HEK293 (cell line): ENCODE results near the gene C21orf58.

Source experiments
- GFI1B ChIP-seq: fragments of 450-650 bp; formaldehyde crosslinking; IDR thresholded peaks from 2 replicates; pipeline ENCODE4 v1.5.1; 2016; ENCODE audit warnings: missing biosample characterization, missing genetic modification characterization
- GLI2 ChIP-seq: fragments of 450-650 bp; formaldehyde crosslinking; IDR thresholded peaks from 2 replicates; pipeline ENCODE4; 2017; ENCODE audit warnings: missing biosample characterization, missing genetic modification characterization, low read depth, borderline replicate concordance
- GLI4 ChIP-seq: fragments of 450-650 bp; formaldehyde crosslinking; IDR thresholded peaks from 2 replicates; pipeline ENCODE4 v1.5.1; 2016; ENCODE audit warnings: missing biosample characterization, missing genetic modification characterization
- HOXD13 ChIP-seq: sonication (generic); formaldehyde crosslinking; IDR thresholded peaks from 2 replicates; pipeline ENCODE4 v1.8.0; 2022; ENCODE audit warnings: missing genetic modification reagents, borderline replicate concordance
- PRDM1 ChIP-seq: fragments of 450-650 bp; formaldehyde crosslinking; IDR thresholded peaks from 2 replicates; pipeline ENCODE4; 2016; ENCODE audit warnings: missing biosample characterization, missing genetic modification characterization
- SETDB1 ChIP-seq: IDR thresholded peaks from one replicate; pipeline ENCODE4 v1.6.1; 2017; ENCODE audit warnings: mild to moderate bottlenecking, low read length, moderate library complexity, mixed read lengths; ENCODE audit not compliant: insufficient read length
- SP3 ChIP-seq: fragments of 450-650 bp; formaldehyde crosslinking; IDR thresholded peaks from 2 replicates; pipeline ENCODE4 v1.5.1; 2016; ENCODE audit warnings: missing biosample characterization, missing genetic modification characterization
- YY1 ChIP-seq: fragments of 450-650 bp; formaldehyde crosslinking; IDR thresholded peaks from 2 replicates; pipeline ENCODE4 v1.5.1; 2018; ENCODE audit warnings: missing biosample characterization, missing genetic modification characterization
- ZBTB48 ChIP-seq: fragments of 450-650 bp; formaldehyde crosslinking; IDR thresholded peaks from 2 replicates; pipeline ENCODE4 v1.5.1; 2016; ENCODE audit warnings: missing biosample characterization, missing genetic modification characterization
- ZFHX2 ChIP-seq: fragments of 450-650 bp; formaldehyde crosslinking; conservative IDR thresholded peaks from 2 replicates; pipeline ENCODE4 v1.5.1; 2016; ENCODE audit warnings: missing biosample characterization, missing genetic modification characterization
- ZFP41 ChIP-seq: fragments of 450-650 bp; formaldehyde crosslinking; IDR thresholded peaks from 2 replicates; pipeline ENCODE4 v1.5.1; 2016; ENCODE audit warnings: missing biosample characterization, missing genetic modification characterization, borderline replicate concordance
- ZNF112 ChIP-seq: fragments of 450-650 bp; formaldehyde crosslinking; IDR thresholded peaks from 2 replicates; pipeline ENCODE4 v1.5.0; 2017; ENCODE audit warnings: missing biosample characterization, missing genetic modification characterization
- ZNF132 ChIP-seq: fragments of 450-650 bp; formaldehyde crosslinking; IDR thresholded peaks from 2 replicates; pipeline ENCODE4 v1.5.1; 2017; ENCODE audit warnings: missing biosample characterization, missing genetic modification characterization, borderline replicate concordance
- ZNF138 ChIP-seq: fragments of 450-650 bp; formaldehyde crosslinking; IDR thresholded peaks from 2 replicates; pipeline ENCODE4 v1.5.1; 2016; ENCODE audit warnings: missing biosample characterization, missing genetic modification characterization, borderline replicate concordance
- ZNF146 ChIP-seq: fragments of 450-650 bp; formaldehyde crosslinking; IDR thresholded peaks from 2 replicates; pipeline ENCODE4 v1.5.1; 2016; ENCODE audit warnings: missing biosample characterization, missing genetic modification characterization
- ZNF155 ChIP-seq: fragments of 450-650 bp; formaldehyde crosslinking; IDR thresholded peaks from 2 replicates; pipeline ENCODE4 v1.5.1; 2016; ENCODE audit warnings: missing biosample characterization, missing genetic modification characterization
- ZNF16 ChIP-seq: fragments of 450-650 bp; formaldehyde crosslinking; IDR thresholded peaks from 2 replicates; pipeline ENCODE4 v1.5.1; 2016; ENCODE audit warnings: low read depth, missing biosample characterization, missing genetic modification characterization
- ZNF174 ChIP-seq: fragments of 450-650 bp; formaldehyde crosslinking; IDR thresholded peaks from 2 replicates; pipeline ENCODE4 v1.5.0; 2017; ENCODE audit warnings: missing biosample characterization, mild to moderate bottlenecking, missing genetic modification characterization
- ZNF184 ChIP-seq: fragments of 450-650 bp; IDR thresholded peaks from 2 replicates; pipeline ENCODE4 v1.5.1; 2018; ENCODE audit warnings: missing biosample characterization, mild to moderate bottlenecking, missing genetic modification characterization
- ZNF202 ChIP-seq: fragments of 450-650 bp; formaldehyde crosslinking; IDR thresholded peaks from 2 replicates; pipeline ENCODE4 v1.5.1; 2016; ENCODE audit warnings: missing biosample characterization, missing genetic modification characterization, borderline replicate concordance
- ZNF221 ChIP-seq: fragments of 450-650 bp; formaldehyde crosslinking; IDR thresholded peaks from 2 replicates; pipeline ENCODE4 v1.5.1; 2017; ENCODE audit warnings: missing biosample characterization, missing genetic modification characterization, borderline replicate concordance
- ZNF24 ChIP-seq: fragments of 450-650 bp; formaldehyde crosslinking; IDR thresholded peaks from 2 replicates; pipeline ENCODE4 v1.5.1; 2016; ENCODE audit warnings: missing biosample characterization, missing genetic modification characterization
- ZNF335 ChIP-seq: fragments of 450-650 bp; formaldehyde crosslinking; conservative IDR thresholded peaks from 2 replicates; pipeline ENCODE4 v1.5.1; 2016; ENCODE audit warnings: missing biosample characterization, missing genetic modification characterization
- ZNF366 ChIP-seq: fragments of 450-650 bp; formaldehyde crosslinking; conservative IDR thresholded peaks from 2 replicates; pipeline ENCODE4 v1.5.1; 2016; ENCODE audit warnings: missing biosample characterization, missing genetic modification characterization
- ZNF391 ChIP-seq: fragments of 450-650 bp; formaldehyde crosslinking; IDR thresholded peaks from 2 replicates; pipeline ENCODE4 v1.5.1; 2016; ENCODE audit warnings: low read depth, missing biosample characterization, missing genetic modification characterization, borderline replicate concordance
- ZNF423 ChIP-seq: fragments of 450-650 bp; formaldehyde crosslinking; IDR thresholded peaks from 2 replicates; pipeline ENCODE4 v1.5.1; 2016; ENCODE audit warnings: missing biosample characterization, missing genetic modification characterization
- ZNF501 ChIP-seq: fragments of 450-650 bp; formaldehyde crosslinking; IDR thresholded peaks from 2 replicates; pipeline ENCODE4 v1.5.1; 2016; ENCODE audit warnings: missing biosample characterization, missing genetic modification characterization
- ZNF529 ChIP-seq: fragments of 450-650 bp; formaldehyde crosslinking; IDR thresholded peaks from 2 replicates; pipeline ENCODE4 v1.5.1; 2017; ENCODE audit warnings: missing genetic modification characterization, missing biosample characterization; ENCODE audit not compliant: insufficient replicate concordance
- ZNF548 ChIP-seq: fragments of 450-650 bp; formaldehyde crosslinking; IDR thresholded peaks from 2 replicates; pipeline ENCODE4 v1.5.1; 2016; ENCODE audit warnings: missing biosample characterization, missing genetic modification characterization
- ZNF549 ChIP-seq: fragments of 450-650 bp; IDR thresholded peaks from 2 replicates; pipeline ENCODE4 v1.5.1; 2018; ENCODE audit warnings: missing biosample characterization, missing genetic modification characterization, mild to moderate bottlenecking, inconsistent platforms, moderate library complexity
- ZNF555 ChIP-seq: fragments of 450-650 bp; formaldehyde crosslinking; conservative IDR thresholded peaks from 2 replicates; pipeline ENCODE4 v1.5.1; 2017; ENCODE audit warnings: missing biosample characterization, mild to moderate bottlenecking, missing genetic modification characterization, inconsistent platforms
- ZNF610 ChIP-seq: fragments of 450-650 bp; formaldehyde crosslinking; IDR thresholded peaks from 2 replicates; pipeline ENCODE4 v1.5.1; 2016; ENCODE audit warnings: missing biosample characterization, missing genetic modification characterization, borderline replicate concordance
- ZNF629 ChIP-seq: fragments of 450-650 bp; formaldehyde crosslinking; IDR thresholded peaks from 2 replicates; pipeline ENCODE4 v1.5.1; 2017; ENCODE audit warnings: missing biosample characterization, missing genetic modification characterization
- ZNF670 ChIP-seq: fragments of 450-650 bp; formaldehyde crosslinking; IDR thresholded peaks from 2 replicates; pipeline ENCODE4 v1.5.1; 2016; ENCODE audit warnings: missing biosample characterization, missing genetic modification characterization, low read depth
- ZNF707 ChIP-seq: fragments of 450-650 bp; formaldehyde crosslinking; IDR thresholded peaks from 2 replicates; pipeline ENCODE4 v1.5.1; 2016; ENCODE audit warnings: missing biosample characterization, missing genetic modification characterization
- ZNF791 ChIP-seq: fragments of 450-650 bp; formaldehyde crosslinking; IDR thresholded peaks from 2 replicates; pipeline ENCODE4 v1.5.1; 2016; ENCODE audit warnings: missing biosample characterization, missing genetic modification characterization
- ZNF837 ChIP-seq: fragments of 450-650 bp; formaldehyde crosslinking; IDR thresholded peaks from 2 replicates; pipeline ENCODE4 v1.5.1; 2016; ENCODE audit warnings: missing biosample characterization, missing genetic modification characterization
- TF ChIP-seq, protein P1 (sequence below): fragments of 450-650 bp; formaldehyde crosslinking; IDR thresholded peaks from 2 replicates; pipeline ENCODE4 v1.5.1; 2016; ENCODE audit warnings: missing biosample characterization, missing genetic modification characterization
- TF ChIP-seq, protein P2 (sequence below): fragments of 450-650 bp; formaldehyde crosslinking; IDR thresholded peaks from 2 replicates; pipeline ENCODE4 v1.5.1; 2017; ENCODE audit warnings: missing biosample characterization, missing genetic modification characterization

C21orf58 gene

DNA sequence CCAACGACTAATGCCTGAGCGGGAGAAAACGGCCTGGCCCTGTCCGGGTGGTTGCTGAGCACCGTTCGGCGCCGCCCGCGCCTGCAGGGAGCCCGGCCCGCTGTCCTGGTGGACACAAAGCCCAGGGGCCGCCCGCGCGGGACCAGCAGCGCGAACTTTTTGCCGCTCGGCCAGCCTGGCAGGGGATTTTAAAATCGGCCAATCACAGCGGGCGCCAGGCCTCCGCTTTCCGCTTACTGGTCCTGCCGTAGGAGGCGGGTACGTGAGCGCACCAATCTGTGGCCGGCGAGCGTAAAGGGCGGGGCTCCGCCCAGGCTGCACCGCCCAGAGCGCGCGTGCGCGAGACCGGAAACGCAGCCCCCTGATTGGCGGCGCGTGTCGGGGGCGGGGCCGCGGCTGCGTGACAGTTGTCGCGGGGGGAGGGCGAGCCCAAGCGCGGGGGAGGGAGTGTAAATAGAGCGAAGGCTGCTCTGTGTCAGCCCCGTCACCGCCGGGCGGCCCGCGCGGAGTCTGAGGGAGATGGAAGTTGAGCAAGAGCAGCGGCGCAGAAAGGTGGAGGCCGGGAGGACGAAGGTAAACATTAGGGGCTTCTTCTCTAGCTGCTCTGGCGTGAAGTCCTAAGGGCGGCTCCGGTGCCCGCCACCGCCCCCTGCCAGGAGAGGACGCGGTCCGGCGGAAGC is at the start of gene C21orf58, which contains the start of gene PCNT (continued):
- TF ChIP-seq ZNF549 (no peak), ZNF423 (no peak), YY1 (peak; percentile 96; the same call in 1 of the 2 replicates), GLI2 (tag by site-specific recombination) (no peak; the same call in 1 of the 2 replicates), ZNF202 (tag by site-specific recombination) (no peak), ZNF155 (no peak), ZNF791 (tag by site-specific recombination) (peak; percentile 73), PRDM1 (tag by site-specific recombination) (no peak), ZNF555 (no peak), ZNF146 (tag by site-specific recombination) (peak; percentile 62), ZNF501 (tag by site-specific recombination) (no peak), ZNF629 (tag by site-specific recombination) (peak; percentile 72), SETDB1 (no peak), ZNF670 (tag by site-specific recombination) (no peak), ZNF174 (tag by site-specific recombination) (no peak), ZNF529 (tag by site-specific recombination) (no peak), ZNF335 (tag by site-specific recombination) (peak; percentile 77), ZNF24 (peak; percentile 84), ZNF837 (tag by site-specific recombination) (no peak; the same call in 1 of the 2 replicates), HOXD13 (no peak), ZNF221 (tag by site-specific recombination) (no peak), ZNF184 (tag by site-specific recombination) (peak; percentile 82), SP3 (tag by site-specific recombination) (peak; percentile 99), ZBTB48 (tag by site-specific recombination) (peak; percentile 47; the same call in 1 of the 2 replicates), ZNF138 (tag by site-specific recombination) (no peak), ZNF707 (tag by site-specific recombination) (no peak), ZFP41 (tag by site-specific recombination) (no peak), ZNF132 (no peak), ZNF16 (tag by site-specific recombination) (no peak), ZNF366 (tag by site-specific recombination) (no peak), GFI1B (tag by site-specific recombination) (peak; percentile 30; the same call in 1 of the 2 replicates), ZNF112 (tag by site-specific recombination) (no peak), GLI4 (tag by site-specific recombination) (0 out of 2 replicates have a peak, but pooled peaks have one; percentile 52), ZNF610 (peak; percentile 68), ZNF548 (tag by site-specific recombination) (no peak; the same call in 1 of the 2 replicates), ZNF391 (tag by site-specific recombination) (no peak), ZFHX2 (tag by site-specific recombination) (peak; percentile 94)
- TF ChIP-seq, protein P1, sequence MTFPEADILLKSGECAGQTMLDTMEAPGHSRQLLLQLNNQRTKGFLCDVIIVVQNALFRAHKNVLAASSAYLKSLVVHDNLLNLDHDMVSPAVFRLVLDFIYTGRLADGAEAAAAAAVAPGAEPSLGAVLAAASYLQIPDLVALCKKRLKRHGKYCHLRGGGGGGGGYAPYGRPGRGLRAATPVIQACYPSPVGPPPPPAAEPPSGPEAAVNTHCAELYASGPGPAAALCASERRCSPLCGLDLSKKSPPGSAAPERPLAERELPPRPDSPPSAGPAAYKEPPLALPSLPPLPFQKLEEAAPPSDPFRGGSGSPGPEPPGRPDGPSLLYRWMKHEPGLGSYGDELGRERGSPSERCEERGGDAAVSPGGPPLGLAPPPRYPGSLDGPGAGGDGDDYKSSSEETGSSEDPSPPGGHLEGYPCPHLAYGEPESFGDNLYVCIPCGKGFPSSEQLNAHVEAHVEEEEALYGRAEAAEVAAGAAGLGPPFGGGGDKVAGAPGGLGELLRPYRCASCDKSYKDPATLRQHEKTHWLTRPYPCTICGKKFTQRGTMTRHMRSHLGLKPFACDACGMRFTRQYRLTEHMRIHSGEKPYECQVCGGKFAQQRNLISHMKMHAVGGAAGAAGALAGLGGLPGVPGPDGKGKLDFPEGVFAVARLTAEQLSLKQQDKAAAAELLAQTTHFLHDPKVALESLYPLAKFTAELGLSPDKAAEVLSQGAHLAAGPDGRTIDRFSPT (tag by site-specific recombination) = no peak
- TF ChIP-seq, protein P2, sequence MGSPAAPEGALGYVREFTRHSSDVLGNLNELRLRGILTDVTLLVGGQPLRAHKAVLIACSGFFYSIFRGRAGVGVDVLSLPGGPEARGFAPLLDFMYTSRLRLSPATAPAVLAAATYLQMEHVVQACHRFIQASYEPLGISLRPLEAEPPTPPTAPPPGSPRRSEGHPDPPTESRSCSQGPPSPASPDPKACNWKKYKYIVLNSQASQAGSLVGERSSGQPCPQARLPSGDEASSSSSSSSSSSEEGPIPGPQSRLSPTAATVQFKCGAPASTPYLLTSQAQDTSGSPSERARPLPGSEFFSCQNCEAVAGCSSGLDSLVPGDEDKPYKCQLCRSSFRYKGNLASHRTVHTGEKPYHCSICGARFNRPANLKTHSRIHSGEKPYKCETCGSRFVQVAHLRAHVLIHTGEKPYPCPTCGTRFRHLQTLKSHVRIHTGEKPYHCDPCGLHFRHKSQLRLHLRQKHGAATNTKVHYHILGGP (tag by site-specific recombination) = no peak
